Neural progenitor cell (in vitro differentiated cells): ENCODE measurements around the gene NIT2. TPM values are rescaled to one million over a fixed set of nuclear protein-coding genes. Genes with fewer than 3 reads are reported as not detected.

Source experiments
- DNase-seq: peaks from one replicate; pipeline ENCODE4 v3.0.0-alpha.2; 2016; ENCODE audit warnings: low spot score
- H2AFZ ChIP-seq: fragments of 200-600 bp; sonication (generic); replicated peaks from 2 replicates; pipeline ENCODE4 v1.6.1; 2016; ENCODE audit warnings: antibody characterized with exemption
- H3F3A ChIP-seq: fragments of 200-600 bp; sonication (generic); 2 replicates; pipeline ENCODE4 v1.6.1; 2016; ENCODE audit warnings: antibody characterized with exemption, low read depth
- H3K27ac ChIP-seq: fragments of 200-600 bp; sonication (generic); 2 replicates; pipeline ENCODE4 v1.5.1; 2016; ENCODE audit warnings: mild to moderate bottlenecking
- H3K27me3 ChIP-seq: fragments of 200-600 bp; sonication (generic); 2 replicates; pipeline ENCODE4 v1.6.1; 2016; ENCODE audit warnings: mild to moderate bottlenecking, moderate library complexity
- H3K36me3 ChIP-seq: fragments of 200-600 bp; sonication (generic); 2 replicates; pipeline ENCODE4 v1.5.1; 2016
- H3K4me1 ChIP-seq: fragments of 200-600 bp; sonication (generic); 2 replicates; pipeline ENCODE4 v1.6.1; 2016; ENCODE audit warnings: mixed run types
- H3K4me2 ChIP-seq: fragments of 200-600 bp; sonication (generic); 2 replicates; pipeline ENCODE4 v1.6.1; 2016
- H3K4me3 ChIP-seq: fragments of 200-600 bp; sonication (generic); 2 replicates; pipeline ENCODE4 v1.5.1; 2016
- H3K79me2 ChIP-seq: fragments of 200-600 bp; sonication (generic); 2 replicates; pipeline ENCODE4 v1.6.1; 2016; ENCODE audit warnings: low read depth
- H3K9ac ChIP-seq: fragments of 200-600 bp; sonication (generic); 2 replicates; pipeline ENCODE4 v1.6.1; 2016
- H3K9me3 ChIP-seq: fragments of 200-600 bp; sonication (generic); 2 replicates; pipeline ENCODE4 v1.5.1; 2016; ENCODE audit warnings: low read depth
- H4K20me1 ChIP-seq: fragments of 200-600 bp; sonication (generic); 2 replicates; pipeline ENCODE4 v1.6.1; 2016; ENCODE audit warnings: low read depth
- H3K27ac Mint-ChIP-seq: 3 replicates; pipeline ENCODE4 v1.8.0; 2021; ENCODE audit warnings: mixed read lengths
- H3K27me3 Mint-ChIP-seq: 2 replicates; pipeline ENCODE4 v1.8.0; 2022; ENCODE audit warnings: low read depth, mild to moderate bottlenecking, inconsistent platforms, moderate library complexity, mixed read lengths; ENCODE audit not compliant: insufficient read depth
- H3K36me3 Mint-ChIP-seq: 3 replicates; pipeline ENCODE4 v1.8.0; 2021; ENCODE audit warnings: mixed read lengths
- H3K4me1 Mint-ChIP-seq: 3 replicates; pipeline ENCODE4 v1.8.0; 2021; ENCODE audit warnings: mixed read lengths
- H3K4me3 Mint-ChIP-seq: 3 replicates; pipeline ENCODE4 v1.8.0; 2021; ENCODE audit warnings: mild to moderate bottlenecking, moderate library complexity, mixed read lengths
- H3K9me3 Mint-ChIP-seq: 3 replicates; pipeline ENCODE4 v1.8.0; 2020; ENCODE audit warnings: mixed read lengths
- CTCF ChIP-seq: fragments of 200-600 bp; sonication (generic); IDR thresholded peaks from 2 replicates; pipeline ENCODE4 v1.5.1; 2017; ENCODE audit warnings: antibody characterized with exemption, mild to moderate bottlenecking
- EZH2 ChIP-seq: fragments of 200-600 bp; sonication (generic); IDR thresholded peaks from 2 replicates; pipeline ENCODE4 v1.6.1; 2017; ENCODE audit warnings: antibody characterized with exemption, mild to moderate bottlenecking, moderate library complexity
- EZH2phosphoT487 ChIP-seq: fragments of 200-600 bp; sonication (generic); IDR thresholded peaks from 2 replicates; pipeline ENCODE4 v1.6.1; 2017; ENCODE audit warnings: antibody characterized with exemption
- total RNA-seq: library from RNA; depleted of rRNA; stranded (reverse); fragments of >200 nt; gene quantifications from 2 replicates; pipeline ENCODE4 v1.2.3, GENCODE V29; 2015; ENCODE audit warnings: low replicate concordance

NIT2 gene
- total RNA-seq, 1 donor from 2014 or later = 33.1 TPM

GRCh38 chr3:100403362-100404249 is 69.0 kb downstream of the NIT2 start:
- peaks cover 93% of the 10 kb centered on the region for H3K79me2 ChIP-seq
- no peak overlapping the region for H3K27ac ChIP-seq
- Mint-ChIP-seq H3K4me1 (peaks cover 24% of the 10 kb centered on the region), H3K36me3 (peaks cover 30% of the 10 kb centered on the region), H3K27ac (peak overlapping the region; percentile 76), H3K27me3 (no peaks in the 10 kb centered on the region), H3K4me3 (peak overlapping the region; percentile 89), H3K9me3 (peaks cover 21% of the 10 kb centered on the region)
- H3K36me3 ChIP-seq = no peaks in the 10 kb centered on the region
- H3K4me2 ChIP-seq = peak overlapping the region; percentile 91
- peaks cover 21% of the 10 kb centered on the region for H3K4me1 ChIP-seq
- H3K9ac ChIP-seq = peak overlapping the region; percentile 45
- no peak for TF ChIP-seq EZH2
- peak; percentile 27 for TF ChIP-seq CTCF
- TF ChIP-seq EZH2phosphoT487 = no peak
- DNase-seq = peak; percentile 56
- H4K20me1 ChIP-seq = peaks cover 13% of the 10 kb centered on the region
- peak overlapping the region; percentile 82 for H3K4me3 ChIP-seq
- H3F3A ChIP-seq = peaks cover 14% of the 10 kb centered on the region
- H3K9me3 ChIP-seq = no peaks in the 10 kb centered on the region
- H2AFZ ChIP-seq = peak overlapping the region; percentile 62
- no peaks in the 10 kb centered on the region for H3K27me3 ChIP-seq

GRCh38 chr3:100404250-100404548 is 69.6 kb downstream of the NIT2 start:
- no peaks in the 10 kb centered on the region for H3K27me3 ChIP-seq

GRCh38 chr3:100407164-100407563 is 72.6 kb downstream of the NIT2 start:
- DNase-seq = no peak
- Histone ChIP-seq H2AFZ (no peak overlapping the region), H3K27me3 (no peaks in the 10 kb centered on the region), H3K27ac (no peak overlapping the region), H3K36me3 (no peaks in the 10 kb centered on the region), H3K9me3 (no peaks in the 10 kb centered on the region), H3F3A (peaks cover under 1% of the 10 kb centered on the region), H3K4me1 (peaks cover 10% of the 10 kb centered on the region), H3K9ac (no peak overlapping the region), H3K4me3 (no peak overlapping the region), H4K20me1 (no peaks in the 10 kb centered on the region), H3K4me2 (peak overlapping the region; percentile 9), H3K79me2 (peaks cover 92% of the 10 kb centered on the region)
- H3K27ac Mint-ChIP-seq = no peak overlapping the region
- no peak overlapping the region for H3K4me3 Mint-ChIP-seq
- peaks cover 37% of the 10 kb centered on the region for H3K9me3 Mint-ChIP-seq
- peaks cover 50% of the 10 kb centered on the region for H3K36me3 Mint-ChIP-seq
- H3K4me1 Mint-ChIP-seq = peaks cover 9% of the 10 kb centered on the region
- no peaks in the 10 kb centered on the region for H3K27me3 Mint-ChIP-seq
- no peak for TF ChIP-seq EZH2phosphoT487
- no peak for TF ChIP-seq CTCF
- TF ChIP-seq EZH2 = no peak

More at GRCh38 chr3:100404250-100404548, 69.6 kb downstream of the NIT2 start:
- Mint-ChIP-seq H3K4me3 (peak overlapping the region; percentile 89), H3K27ac (no peak overlapping the region), H3K4me1 (peaks cover 21% of the 10 kb centered on the region), H3K36me3 (peaks cover 32% of the 10 kb centered on the region), H3K9me3 (peaks cover 24% of the 10 kb centered on the region), H3K27me3 (no peaks in the 10 kb centered on the region)
- H3K79me2 ChIP-seq = peaks cover 93% of the 10 kb centered on the region
- H4K20me1 ChIP-seq = peaks cover 12% of the 10 kb centered on the region
- peaks cover 19% of the 10 kb centered on the region for H3K4me1 ChIP-seq
- TF ChIP-seq EZH2phosphoT487 (no peak), CTCF (no peak), EZH2 (no peak)
- H3K27ac ChIP-seq = no peak overlapping the region
- H3F3A ChIP-seq = peaks cover 14% of the 10 kb centered on the region
- no peak overlapping the region for H2AFZ ChIP-seq
- H3K4me2 ChIP-seq = peak overlapping the region; percentile 91
- no peak for DNase-seq
- H3K9ac ChIP-seq = no peak overlapping the region
- H3K9me3 ChIP-seq = no peaks in the 10 kb centered on the region
- H3K4me3 ChIP-seq = peak overlapping the region; percentile 82
- no peaks in the 10 kb centered on the region for H3K36me3 ChIP-seq
